GM21381 (cell line): ENCODE data around the gene MPP1.

Experiments
- ATAC-seq: cut with Tn5 transposase; IDR thresholded peaks from one replicate; pipeline ENCODE4 v1.9.1; 2021; ENCODE audit warnings: mild to moderate bottlenecking, moderate library complexity; ENCODE audit not compliant: unreplicated experiment

MPP1 gene

DNA sequence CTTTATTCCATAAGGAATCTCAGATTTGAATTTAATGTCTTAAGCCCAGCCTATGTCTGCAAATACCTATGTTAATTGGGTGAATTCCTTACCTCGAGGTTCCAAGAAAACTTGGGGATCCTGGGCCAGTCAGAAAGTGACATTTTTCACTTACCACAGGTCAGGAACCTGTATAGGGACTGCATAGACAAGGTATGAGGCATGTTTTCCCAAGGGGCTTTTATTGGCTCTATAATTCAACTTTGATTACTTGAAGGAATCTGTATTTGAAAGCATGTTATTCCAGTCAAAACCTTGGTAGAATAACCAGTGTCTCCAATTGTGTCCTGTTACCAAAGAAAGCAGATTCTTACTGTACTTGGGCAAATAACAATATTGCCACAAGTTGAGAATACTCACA is 8.5 kb upstream of the MPP1 start:
- no peak for ATAC-seq

DNA sequence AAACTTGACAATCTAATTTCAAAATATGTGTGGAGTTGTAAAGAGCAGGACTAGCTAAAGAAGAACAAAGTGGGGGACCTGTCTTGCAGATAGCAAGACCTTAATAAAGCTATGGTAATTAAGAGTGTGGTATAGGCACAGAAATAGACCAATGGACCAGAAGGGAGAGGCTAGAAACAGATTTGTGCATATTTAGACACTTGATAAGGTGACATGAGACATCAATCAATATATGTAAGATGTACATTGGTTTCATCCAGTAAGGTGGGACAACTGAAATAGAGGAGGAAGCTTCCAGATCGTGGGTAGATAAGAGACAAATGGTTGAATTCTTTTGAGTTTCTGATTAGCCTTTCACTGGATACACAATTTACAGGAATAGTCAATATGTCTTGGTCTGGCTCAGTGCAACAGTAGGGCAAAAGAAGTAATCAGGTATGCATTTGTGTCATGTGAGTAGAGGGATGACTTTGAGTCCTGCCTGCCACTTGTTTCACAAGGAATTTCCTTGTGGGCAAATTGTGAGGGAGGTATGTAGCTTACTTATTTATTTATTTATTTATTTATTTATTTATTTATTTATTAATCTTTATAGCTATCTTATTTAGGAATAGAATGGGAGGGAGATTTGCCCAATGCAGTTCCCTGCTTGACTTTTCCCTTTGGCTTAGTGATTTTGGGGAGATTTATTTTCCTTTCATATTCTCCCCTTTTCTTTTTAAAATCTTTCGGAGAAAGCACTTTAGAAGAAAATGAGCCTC is 7.2 kb upstream of the MPP1 start:
- ATAC-seq = no peak

DNA sequence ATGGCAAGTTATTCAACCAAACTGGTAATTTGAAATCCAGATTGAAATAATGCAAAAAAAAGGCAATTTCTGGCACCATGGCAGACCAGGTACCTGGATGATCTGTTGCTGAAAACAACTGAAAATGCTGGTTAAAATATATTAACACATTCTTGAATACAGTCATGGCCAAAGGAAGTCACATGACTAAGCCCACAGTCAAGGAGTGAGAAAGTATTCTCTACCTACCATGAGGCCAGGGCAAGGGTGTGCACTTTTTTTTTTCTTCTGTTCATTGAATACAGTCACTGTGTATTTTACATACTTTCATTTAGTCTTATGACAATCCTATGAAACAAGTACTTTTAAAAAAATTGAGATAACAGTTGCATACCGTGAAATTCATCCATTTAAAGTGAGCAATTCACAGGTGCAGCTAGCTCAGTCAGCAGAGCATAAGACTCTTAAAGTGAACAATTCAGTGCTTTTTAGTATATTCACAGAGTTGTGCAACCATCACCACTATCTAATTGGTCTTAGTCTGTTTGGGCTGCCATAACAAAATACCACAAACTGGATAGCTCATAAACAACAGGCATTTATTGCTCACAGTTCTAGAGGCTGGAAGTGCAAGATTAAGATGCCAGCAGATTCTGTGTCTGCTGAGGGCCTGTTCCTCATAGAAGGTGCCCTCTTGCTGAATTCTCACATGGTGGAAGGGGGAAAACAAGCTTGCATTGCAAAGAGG is 4.8 kb upstream of the MPP1 start:
- ATAC-seq = no peak

DNA sequence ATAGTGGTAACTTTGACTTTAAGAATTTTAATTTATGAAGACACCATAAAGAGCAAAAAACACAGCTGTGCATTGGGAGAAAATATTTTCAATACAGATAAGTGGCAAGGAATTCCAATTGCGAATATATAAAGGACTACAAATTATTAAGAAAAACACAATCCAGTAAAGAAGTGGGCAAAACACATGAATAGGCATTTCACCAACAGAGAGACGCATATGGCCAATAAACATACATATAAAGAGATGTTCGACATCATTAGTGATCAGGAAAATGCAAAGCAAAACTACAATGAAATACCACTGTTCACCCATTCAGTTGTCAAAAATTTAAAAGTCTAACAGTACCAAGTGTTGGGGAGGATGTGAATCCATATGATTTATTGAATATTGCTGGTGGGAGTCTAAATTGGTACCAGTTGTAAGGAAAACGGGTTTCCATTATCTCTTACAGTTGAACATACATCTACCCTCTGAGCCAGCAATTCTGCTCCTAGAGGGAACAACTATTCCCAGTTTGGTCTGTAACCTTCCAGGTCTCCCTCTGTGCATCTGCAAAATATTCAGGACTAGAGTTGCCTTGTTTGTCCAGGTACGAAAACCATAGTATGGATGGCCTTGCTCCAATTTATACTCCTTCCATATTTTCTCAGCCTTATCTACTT is 1.7 kb upstream of the MPP1 start:
- ATAC-seq = no peak

DNA sequence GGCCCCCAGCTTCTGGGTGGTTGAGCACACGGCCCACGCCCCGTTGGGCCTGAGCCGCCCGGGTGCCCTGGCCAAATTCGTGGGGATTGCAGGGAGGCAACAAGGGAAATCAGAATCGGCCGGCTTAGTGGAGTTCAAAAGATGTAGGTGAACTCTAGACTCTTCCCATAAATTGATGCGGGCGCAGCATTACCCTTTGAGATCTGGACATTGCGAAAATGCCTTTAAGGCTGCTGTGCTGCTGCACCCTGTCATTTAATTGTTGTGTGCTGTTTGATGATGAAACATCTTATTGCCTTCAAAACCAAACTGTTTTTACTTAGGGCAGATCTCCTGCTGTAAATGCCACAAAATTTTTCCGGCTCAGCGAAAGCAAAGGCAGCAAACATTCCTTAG is 409 bp upstream of the MPP1 start:
- ATAC-seq = no peak

DNA sequence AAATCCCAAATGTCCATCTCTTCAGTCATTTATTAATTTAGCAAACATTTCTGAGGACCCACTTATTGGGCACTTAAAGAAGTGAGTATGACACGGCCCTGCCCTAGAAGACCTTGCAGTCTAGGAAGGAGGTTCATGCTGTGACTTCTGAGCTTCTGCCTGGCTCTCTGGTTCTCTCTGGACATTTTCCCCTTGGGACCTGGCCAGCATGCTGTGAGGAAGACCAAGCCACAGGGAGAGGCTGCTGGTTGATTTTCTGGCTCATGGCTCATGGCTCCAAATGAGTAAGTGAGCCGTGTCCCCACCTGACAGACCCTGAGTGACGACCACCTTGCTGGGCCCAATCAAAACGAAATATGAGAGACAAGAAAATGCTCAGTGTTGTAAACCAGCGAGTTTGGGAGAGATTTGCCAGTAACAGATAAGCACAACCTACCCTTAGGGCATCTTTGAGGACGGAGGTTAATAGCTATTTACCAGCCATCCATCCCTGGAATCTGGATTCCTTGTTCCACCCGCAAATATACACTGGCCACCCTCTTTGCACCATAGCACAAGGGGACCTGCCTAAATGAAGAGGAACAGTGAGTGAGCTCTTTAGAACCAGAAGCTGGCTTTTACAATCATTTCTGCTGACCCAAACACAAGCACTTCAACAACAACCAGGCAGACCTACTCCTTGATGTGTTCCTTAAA is 876 bp downstream of the MPP1 start:
- no peak for ATAC-seq

DNA sequence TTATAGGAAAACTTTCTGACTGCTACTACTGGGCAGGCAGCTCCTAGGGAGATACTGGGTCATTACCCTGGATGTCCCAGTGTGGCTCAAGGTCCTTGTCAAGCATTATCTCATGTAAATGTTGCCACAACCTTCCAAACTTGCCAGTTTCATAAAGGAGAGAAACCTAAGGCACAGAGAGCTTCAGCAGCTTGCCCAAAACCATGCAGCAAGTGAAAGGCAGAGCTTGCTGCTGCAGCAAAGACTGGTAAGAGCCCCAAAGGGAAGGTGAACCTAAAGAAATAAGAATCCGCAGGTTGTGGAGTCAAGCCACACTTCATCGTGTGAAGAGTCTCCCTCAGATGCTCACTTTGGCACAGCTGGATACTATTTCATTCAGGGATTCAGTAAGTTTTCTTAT is 2.3 kb downstream of the MPP1 start:
- ATAC-seq = no peak

DNA sequence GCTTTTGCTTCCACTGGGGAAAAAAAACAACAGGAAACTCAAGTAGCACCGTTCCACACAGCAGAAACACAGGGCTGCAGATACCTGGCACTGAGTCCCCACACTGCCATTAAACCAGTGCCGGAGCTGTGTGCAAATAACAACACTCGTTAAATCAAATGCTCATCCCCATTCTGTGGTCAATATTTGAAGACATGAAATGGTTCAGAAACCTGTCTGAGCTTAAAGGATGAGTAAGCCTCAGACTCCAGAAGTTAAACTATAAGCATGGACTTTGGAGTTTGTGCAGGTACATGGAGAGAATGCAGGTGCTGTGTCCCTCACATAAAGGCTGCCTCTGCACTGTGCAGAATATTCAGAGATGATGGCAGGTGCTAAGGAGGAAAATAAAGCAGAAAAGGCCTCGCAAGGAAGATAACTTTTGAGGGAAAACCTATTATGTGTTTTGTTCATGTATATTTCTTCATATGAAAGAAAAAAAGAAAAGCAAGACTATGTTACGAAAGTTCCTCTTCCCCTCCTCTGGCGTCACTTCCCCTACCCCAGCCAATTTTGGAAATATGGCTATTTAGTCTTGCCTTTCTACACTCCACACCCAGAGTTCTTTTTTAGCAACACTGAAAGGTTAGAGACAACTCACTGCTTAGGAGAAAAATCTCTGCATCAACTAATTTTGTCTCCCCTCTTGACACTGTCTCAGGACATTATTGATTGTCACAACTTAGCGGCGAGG is 4.6 kb downstream of the MPP1 start:
- ATAC-seq = no peak

DNA sequence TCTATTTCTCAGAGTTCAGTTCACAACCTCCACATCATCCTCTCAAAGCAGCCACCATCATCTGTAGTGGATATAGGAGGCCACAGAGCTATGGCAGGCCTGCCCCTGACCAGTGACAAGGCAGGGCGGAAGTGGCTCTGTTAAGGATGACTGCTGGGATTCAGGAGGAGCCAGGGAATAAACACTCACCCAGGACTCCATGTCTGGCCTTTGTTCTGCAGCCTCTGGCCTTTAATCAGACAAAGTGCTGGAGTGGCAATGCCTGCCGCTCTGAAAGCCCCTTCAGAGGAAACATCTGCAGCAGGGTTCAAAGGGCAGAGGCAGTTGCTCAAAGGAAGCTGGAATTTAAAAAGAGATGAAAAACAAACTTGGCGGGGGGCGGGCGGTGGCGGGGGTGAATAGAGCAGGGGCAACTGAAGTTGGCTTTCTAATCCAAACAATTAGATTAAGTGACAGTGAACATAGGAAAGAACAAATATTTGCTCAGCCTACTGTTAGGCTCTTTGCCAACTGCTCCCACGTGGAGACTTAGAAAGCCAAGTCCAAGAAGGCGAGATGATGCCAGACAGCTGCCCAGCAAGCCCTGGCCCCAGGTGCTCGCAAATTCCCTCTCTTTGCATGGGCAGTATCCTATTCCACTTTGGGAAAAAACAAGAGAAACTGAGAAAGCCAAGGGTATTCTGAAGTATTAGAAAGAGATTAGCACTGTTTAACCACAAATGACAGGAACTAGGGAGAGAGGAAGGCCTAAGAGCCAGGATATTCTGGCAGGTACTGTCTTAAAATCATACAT is 5.5 kb downstream of the MPP1 start:
- ATAC-seq = no peak

DNA sequence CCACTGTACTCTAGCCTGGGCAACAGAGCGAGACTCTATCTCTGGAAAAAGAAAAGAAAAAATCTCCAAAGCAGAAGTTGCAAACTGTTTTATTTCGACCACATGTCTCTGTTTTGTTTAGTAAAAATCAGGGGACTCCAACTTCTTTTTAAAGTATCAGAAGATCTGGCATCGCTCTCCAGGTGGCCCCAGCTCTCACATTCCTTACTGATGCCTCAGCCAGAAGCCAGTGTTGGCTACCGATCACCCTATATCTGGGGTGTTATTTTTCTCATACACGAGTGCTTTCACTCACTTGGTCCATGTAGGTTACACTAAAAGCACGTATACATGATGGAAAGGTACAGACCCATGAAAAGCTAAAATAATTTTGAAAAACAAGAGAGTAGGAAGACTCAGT is 8.3 kb downstream of the MPP1 start:
- no peak for ATAC-seq

DNA sequence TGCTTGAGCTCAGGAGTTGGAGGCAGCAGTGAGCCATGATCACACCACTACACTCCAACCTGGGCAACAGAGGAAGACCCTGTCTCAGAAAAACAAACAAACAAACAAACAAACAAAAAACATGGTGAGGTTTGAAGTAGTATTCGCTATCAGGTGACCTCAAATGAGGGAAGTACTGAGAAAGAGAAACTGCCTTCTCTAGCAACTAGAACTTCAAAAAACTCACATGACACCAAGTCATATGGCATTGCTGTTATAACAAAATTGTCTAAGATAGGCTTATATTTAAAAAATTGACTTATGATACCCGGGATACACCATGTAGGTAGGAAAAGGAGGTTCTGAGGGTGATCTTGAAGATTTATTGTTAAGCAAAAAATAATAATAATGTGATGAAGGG is 10.3 kb downstream of the MPP1 start:
- no peak for ATAC-seq

DNA sequence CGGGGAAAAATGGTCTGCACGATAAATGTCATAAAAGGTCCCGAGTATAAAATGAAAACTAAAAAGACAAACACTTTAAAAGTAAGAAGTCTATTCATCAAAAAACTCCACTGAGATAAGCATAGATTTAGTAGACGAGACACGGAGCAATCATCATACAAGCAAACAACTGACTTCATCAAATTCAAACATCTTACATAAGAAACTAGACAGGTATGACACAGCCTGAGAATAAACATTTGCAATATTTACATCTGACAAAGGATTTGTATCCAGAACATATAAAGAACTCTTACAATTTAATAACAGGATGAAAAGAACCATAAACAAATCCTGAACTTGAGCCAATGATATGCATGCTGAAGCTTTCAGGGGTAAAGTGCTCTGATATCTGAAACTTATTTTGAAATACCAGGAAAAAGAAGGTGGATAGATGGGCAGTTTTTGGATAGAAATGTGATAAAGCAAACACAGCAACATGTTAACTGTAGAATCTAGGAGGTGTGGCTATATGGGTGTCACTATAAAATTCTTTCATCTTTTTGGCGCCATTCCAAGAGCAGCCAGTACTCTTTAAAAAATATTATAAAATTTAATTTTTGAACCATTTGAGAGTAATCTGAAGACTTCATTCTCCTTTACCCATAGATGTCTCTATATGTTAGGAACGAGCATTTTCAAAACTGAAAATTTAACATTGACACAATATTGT is 12.0 kb downstream of the MPP1 start:
- no peak for ATAC-seq

DNA sequence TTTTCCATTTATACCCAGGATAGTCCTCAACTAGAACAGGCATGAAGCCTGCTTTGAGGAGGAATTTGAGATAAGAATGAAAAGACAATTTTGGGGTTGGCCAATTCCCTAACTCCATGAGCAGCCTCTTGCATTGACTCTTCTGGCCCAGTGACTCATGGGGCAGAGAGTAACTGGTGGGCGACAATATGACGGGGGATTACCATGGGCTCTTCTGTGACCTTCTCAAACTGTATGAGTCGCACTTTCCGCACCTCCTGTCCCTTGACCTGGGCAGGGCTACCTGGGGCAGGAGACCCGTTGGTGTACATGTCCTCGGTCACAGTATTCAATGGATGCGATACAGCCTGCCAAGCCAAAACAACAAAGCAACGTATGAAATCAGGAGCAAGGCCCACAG is 13.3 kb downstream of the MPP1 start:
- ATAC-seq = no peak

DNA sequence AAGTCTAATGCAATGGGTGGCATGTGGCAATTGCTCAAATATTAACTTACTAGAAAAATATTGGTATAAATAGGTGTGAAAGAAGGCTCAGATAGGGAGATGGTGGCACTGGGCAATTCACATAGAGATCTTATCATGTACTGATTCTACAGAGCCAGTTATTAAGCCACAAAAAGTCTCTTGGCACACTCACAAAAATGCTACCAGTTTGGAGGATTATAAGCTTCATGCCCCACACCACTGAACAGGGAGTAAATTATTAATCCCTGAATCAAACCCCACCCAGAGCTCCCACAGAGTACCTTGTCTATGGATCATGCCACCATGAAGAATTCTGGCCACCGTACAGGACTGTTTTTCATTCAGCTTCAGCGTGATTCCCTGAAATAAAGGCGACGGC is 13.8 kb downstream of the MPP1 start:
- no peak for ATAC-seq

DNA sequence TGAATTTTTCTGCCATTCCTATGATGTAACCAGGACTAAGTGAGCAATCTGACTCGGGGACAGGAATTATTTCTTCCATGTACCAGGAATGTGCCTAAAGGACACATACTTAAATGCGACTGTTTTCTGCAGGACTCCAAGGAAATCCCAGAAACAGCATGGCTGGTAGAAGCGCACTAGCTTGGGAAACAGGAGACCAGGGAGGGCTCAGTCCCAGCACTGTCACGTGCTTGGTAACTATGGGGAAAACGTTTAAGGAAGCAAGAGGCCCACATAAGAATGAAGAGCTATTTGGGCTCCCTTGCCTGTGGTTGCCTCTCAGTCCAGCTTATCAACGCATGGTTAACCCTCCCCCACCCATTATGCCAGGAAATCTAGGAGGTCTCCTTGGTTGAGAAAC is 19.6 kb downstream of the MPP1 start:
- no peak for ATAC-seq

DNA sequence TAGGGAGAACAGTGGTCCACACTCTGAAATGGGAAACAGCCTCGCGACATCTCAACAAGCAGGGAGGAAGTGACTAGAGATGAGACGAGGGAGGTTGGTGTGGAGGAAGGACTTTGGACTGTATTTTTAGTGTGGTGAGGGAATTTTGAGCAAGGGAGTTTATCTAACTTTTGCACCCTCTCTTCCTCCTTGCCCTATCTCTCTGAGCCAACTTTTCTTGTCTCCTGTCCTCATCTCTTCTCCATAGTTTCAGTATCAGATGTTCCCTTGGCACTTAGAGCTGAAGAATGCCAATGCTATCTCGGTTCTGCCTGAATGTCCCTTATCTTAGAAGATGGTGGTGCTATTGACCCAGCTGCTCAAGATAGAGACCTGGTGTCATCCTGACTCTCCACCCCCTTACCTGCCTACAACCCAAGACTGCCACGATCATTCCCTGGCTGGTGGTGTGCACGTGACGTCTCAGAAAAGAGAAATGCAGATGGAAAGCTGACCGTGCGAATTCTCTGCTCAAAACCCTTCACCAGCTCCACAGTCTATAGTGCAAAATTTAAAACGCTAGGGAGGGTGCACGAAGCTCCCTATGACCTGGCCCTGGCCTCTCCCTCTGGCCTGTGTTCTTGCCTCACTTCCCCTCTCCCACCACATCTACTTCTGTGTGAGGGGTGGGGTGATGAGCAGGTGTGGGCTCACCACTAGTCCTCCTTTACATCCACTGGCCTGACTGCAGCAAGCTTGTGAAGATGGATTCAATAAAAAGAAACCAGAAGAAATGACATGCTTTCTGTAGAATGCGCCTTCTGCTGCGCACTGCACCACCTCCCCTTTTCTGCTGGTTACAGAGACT is 20.9 kb downstream of the MPP1 start:
- ATAC-seq = no peak

DNA sequence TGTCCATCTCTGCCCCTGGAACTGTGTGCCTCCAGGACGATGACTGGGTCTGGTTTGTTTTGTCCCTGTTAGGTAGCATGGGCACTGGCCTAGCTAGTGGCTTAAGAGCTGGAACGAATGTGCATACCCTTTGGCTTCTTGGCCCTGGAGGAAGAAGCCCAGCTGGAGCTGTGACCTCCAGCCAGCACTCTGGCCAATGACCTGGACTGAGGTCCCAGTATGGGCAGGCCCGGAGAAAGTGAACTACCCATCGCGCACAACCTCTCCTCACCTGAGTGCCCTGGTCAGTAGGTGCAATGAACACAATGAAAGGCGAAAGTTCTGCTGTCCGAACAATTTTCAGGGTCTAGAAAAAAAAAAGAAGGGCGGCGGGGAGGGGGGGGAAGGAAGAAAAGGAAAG is 24.3 kb downstream of the MPP1 start:
- no peak for ATAC-seq

DNA sequence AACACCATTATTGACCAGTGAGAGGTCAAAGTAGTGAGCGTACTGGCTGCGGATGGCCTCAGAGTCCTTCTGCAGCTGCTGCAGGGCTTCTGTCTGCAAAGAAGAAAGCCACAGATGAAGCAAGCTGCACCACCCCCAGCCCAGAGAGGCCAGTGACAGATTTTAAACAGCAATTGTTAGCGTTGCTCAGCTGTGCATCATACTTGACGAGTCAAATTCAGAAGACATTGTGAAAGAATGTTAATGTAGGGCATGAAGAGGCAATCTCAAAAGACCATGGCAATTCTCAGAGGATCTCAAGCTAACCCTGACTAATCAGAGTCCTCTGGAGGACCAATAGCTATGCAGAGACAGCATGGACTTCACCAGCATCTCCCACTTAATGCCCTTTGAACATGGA is 26.0 kb downstream of the MPP1 start:
- ATAC-seq = no peak

DNA sequence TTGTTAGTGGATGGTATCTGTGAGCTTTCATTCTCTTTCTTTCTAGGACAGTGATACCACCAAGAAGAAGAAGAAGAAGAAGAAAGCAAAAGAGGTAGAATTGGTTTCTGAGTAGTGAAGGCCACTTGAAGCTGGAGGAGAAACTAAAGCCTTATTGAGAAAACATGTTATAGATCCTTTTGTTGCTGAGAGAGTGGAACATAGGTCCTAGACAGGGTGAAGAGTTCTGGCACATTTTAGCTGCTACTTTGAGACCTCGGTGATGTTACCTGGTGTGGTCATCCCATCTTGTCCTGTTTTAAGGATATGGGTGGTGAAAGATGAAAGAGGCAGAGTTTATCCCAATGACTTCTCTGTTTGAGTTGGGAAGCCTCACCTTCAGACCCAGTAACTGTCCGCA is 28.5 kb downstream of the MPP1 start:
- ATAC-seq = no peak
